ENCODE measurements around the gene NLRX1.
"Not testable (repeated sequence)": the region's sequence is repeated elsewhere in the genome, so short reads cannot be mapped to it uniquely, and the experiment has no call there.

The NLRX1 gene

DNA sequence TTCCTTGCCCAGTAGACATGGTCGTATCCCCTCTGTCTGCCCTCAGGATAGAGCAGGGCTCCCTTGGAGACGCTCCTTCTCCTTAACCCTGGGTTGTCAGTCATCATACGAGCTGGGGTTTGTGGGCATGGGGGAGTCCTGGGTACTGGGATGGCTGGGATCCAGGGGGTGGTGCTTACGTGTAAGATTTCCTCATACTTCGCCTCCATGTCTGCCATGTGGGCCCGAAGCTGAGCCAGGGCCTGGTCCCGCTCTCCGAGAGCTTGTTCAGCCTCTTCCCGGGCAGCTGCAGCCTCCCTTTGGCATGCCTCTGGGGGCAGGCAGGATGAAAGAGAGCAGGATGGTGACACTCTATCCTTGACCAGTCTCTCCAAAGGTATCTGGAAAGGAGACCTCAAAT is 22.0 kb downstream of the NLRX1 start:
- DNase-seq = no peak
- H3K9me3 ChIP-seq = no peaks in the 10 kb centered on the region
- H3K4me3 ChIP-seq = no peak overlapping the region
- TF ChIP-seq, protein P1, sequence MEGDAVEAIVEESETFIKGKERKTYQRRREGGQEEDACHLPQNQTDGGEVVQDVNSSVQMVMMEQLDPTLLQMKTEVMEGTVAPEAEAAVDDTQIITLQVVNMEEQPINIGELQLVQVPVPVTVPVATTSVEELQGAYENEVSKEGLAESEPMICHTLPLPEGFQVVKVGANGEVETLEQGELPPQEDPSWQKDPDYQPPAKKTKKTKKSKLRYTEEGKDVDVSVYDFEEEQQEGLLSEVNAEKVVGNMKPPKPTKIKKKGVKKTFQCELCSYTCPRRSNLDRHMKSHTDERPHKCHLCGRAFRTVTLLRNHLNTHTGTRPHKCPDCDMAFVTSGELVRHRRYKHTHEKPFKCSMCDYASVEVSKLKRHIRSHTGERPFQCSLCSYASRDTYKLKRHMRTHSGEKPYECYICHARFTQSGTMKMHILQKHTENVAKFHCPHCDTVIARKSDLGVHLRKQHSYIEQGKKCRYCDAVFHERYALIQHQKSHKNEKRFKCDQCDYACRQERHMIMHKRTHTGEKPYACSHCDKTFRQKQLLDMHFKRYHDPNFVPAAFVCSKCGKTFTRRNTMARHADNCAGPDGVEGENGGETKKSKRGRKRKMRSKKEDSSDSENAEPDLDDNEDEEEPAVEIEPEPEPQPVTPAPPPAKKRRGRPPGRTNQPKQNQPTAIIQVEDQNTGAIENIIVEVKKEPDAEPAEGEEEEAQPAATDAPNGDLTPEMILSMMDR (IDR thresholded peaks at IDR 0.05) = no peak
- intact Hi-C loops (cut with DNase I; ENCODE audit: low total_unique reads) = loop anchor here (10.0 kb wide), 1 partner anchor 46 kb away; the partner anchor contains the start of gene ABCG4
- H3K27me3 ChIP-seq = peaks cover 0 to 5% of the 10 kb centered on the region in 2 donors
- H3K36me3 ChIP-seq = no peaks in the 10 kb centered on the region
- no peaks in the 10 kb centered on the region for H3K4me1 ChIP-seq
- no peak overlapping the region for H3K27ac ChIP-seq

DNA sequence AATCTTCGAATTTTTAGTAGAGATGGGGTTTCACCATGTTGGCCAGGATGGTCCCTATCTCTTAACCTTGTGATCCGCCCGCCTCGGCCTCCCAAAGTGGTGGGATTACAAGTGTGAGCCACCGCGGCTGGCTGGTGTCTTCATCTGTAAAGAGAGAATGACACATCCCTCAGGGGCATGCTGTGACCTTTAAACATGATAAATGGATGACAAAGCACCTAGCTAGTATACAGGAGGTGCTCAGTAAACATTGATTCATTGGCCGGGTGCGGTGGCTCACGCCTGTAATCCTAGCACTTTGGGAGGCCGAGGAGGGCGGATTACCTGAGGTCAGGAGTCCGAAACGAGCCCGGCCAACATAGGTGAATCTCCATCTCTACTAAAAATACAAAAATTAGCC is 22.7 kb downstream of the NLRX1 start:
- intact Hi-C loops (cut with DNase I; ENCODE audit: low total_unique reads) = loop anchor here (10.0 kb wide), 1 partner anchor 46 kb away; the partner anchor contains the start of gene ABCG4
- H3K36me3 ChIP-seq, DNase-seq, H3K9me3 ChIP-seq, H3K4me1 ChIP-seq, H3K27ac ChIP-seq, H3K27me3 ChIP-seq, H3K4me3 ChIP-seq: not testable (repeated sequence)

- H3K27me3 ChIP-seq = peaks cover 0 to 5% of the 10 kb centered on the region in 2 donors
- no peaks in the 10 kb centered on the region for H3K4me1 ChIP-seq
- H3K36me3 ChIP-seq = no peaks in the 10 kb centered on the region
- H3K27ac ChIP-seq = no peak overlapping the region
- no peaks in the 10 kb centered on the region for H3K9me3 ChIP-seq
- intact Hi-C loops (cut with DNase I; ENCODE audit: low total_unique reads) = loop anchor here (10.0 kb wide), 1 partner anchor 47 kb away; the partner anchor contains the start of gene ABCG4
- no peak overlapping the region for H3K4me3 ChIP-seq
- TF ChIP-seq, protein P1 (IDR thresholded peaks at IDR 0.05) = no peak
- no peak for DNase-seq
Observed at GRCh38 chr11:119192111-119192510, 23.6 kb downstream of the NLRX1 start.

DNA sequence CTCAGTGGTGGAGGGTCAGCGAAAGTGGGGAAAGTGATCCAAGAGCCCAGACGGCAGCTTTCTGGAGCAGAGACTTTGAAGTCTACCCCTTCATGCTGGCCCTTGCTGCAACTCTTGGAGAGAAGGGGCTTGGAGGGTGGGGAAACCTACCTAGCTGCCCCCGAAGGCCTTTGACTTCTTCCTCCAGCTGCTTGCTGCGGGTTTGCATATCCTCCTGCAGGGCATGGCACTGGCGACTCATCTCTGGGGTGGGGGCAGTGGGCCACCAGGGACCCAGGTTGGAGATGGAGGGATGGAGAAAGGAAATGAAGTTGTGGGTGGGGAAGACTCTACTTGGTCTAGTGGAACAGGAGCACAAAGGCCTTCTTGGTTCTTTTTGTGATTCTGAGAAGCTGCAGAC is 24.5 kb downstream of the NLRX1 start:
- H3K27ac ChIP-seq = no peak overlapping the region
- no peaks in the 10 kb centered on the region for H3K9me3 ChIP-seq
- DNase-seq = no peak
- TF ChIP-seq, protein P1 (IDR thresholded peaks at IDR 0.05) = no peak
- no peaks in the 10 kb centered on the region for H3K4me1 ChIP-seq
- no peaks in the 10 kb centered on the region for H3K36me3 ChIP-seq
- no peak overlapping the region for H3K4me3 ChIP-seq
- intact Hi-C loops (cut with DNase I; ENCODE audit: low total_unique reads) = loop anchor here (10.0 kb wide), 1 partner anchor 48 kb away; the partner anchor contains the start of gene ABCG4
- H3K27me3 ChIP-seq = no peaks in the 10 kb centered on the region

- H3K27me3 ChIP-seq = no peaks in the 10 kb centered on the region
- TF ChIP-seq, protein P1 (IDR thresholded peaks at IDR 0.05) = no peak
- H3K4me3 ChIP-seq = no peak overlapping the region
- DNase-seq = no peak
- H3K4me1 ChIP-seq = no peaks in the 10 kb centered on the region
- no peaks in the 10 kb centered on the region for H3K36me3 ChIP-seq
- intact Hi-C loops (cut with DNase I; ENCODE audit: low total_unique reads) = loop anchor here (10.0 kb wide), 1 partner anchor 49 kb away; the partner anchor contains the start of gene ABCG4
- no peaks in the 10 kb centered on the region for H3K9me3 ChIP-seq
- no peak overlapping the region for H3K27ac ChIP-seq
Observed at GRCh38 chr11:119193626-119194025, 25.1 kb downstream of the NLRX1 start.

GRCh38 chr11:119194811-119195440 is 26.4 kb downstream of the NLRX1 start:
- intact Hi-C loops (cut with DNase I; ENCODE audit: low total_unique reads) = loop anchor here (10.0 kb wide), 1 partner anchor 50 kb away; the partner anchor contains the start of gene ABCG4
- H3K27ac ChIP-seq = no peak overlapping the region
- no peak for DNase-seq
- H3K9me3 ChIP-seq = no peaks in the 10 kb centered on the region
- no peaks in the 10 kb centered on the region for H3K36me3 ChIP-seq
- TF ChIP-seq, protein P1 (IDR thresholded peaks at IDR 0.05) = no peak
- H3K4me3 ChIP-seq = no peak overlapping the region
- no peaks in the 10 kb centered on the region for H3K4me1 ChIP-seq
- H3K27me3 ChIP-seq = no peaks in the 10 kb centered on the region
